A549 (cell line): Measurements from ENCODE around the gene KIAA2012.

Experiments
- POLR2A ChIP-seq: IDR thresholded peaks from 2 replicates; pipeline ENCODE4 v1.6.1; 2012; ENCODE audit warnings: mild to moderate bottlenecking, low read length
- RCOR1 ChIP-seq: fragments of 150-350 bp; IDR thresholded peaks from 2 replicates; pipeline ENCODE4 v1.6.1; 2014; ENCODE audit warnings: antibody characterized with exemption, low read length, low read depth
- TF ChIP-seq, protein P1 (sequence below): IDR thresholded peaks from 2 replicates; pipeline ENCODE4 v1.6.1; 2012; ENCODE audit warnings: low read depth, borderline replicate concordance

DNA sequence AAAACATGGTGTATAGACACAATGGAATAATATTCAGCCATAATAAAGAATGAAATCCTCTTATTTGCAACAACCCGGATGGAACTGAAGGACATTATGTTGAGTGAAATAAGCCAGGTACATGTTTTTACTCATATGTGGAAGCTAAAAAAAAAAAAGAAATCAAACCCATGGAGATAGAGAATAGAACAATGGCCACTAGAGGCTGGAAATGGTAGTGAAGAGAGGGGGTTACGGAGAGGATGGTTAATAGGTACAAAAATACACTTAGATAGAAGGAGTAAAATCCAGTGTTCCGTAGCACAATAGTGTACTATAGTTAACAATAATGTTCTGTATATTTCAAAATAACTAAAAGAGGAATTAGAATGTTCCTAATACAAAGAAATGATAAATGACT, 12.8 kb upstream of the KIAA2012 start:
- TF ChIP-seq POLR2A (no peak), RCOR1 (no peak)
- TF ChIP-seq, protein P1, sequence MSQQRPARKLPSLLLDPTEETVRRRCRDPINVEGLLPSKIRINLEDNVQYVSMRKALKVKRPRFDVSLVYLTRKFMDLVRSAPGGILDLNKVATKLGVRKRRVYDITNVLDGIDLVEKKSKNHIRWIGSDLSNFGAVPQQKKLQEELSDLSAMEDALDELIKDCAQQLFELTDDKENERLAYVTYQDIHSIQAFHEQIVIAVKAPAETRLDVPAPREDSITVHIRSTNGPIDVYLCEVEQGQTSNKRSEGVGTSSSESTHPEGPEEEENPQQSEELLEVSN, result no peak
